HG03066 (cell line): ENCODE data around the gene VAT1L.

Source experiments
- ATAC-seq: cut with Tn5 transposase; IDR thresholded peaks from one replicate; pipeline ENCODE4 v1.9.1; 2021; ENCODE audit warnings: low read depth; ENCODE audit not compliant: unreplicated experiment

Gene VAT1L

DNA sequence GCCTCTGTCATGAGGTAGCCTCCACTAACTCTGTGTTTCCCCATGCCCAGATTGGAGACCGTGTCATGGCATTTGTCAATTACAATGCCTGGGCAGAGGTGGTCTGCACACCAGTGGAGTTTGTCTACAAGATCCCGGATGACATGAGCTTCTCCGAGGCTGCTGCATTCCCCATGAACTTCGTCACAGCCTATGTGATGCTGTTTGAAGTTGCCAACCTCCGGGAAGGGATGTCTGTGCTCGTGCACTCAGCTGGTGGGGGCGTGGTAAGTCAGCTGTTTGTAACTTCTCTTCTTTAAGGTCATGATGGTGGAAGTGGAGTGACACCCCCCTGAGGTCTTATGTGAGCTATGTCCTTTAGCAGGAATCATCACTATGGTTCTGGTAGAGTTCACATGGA, 36.8 kb downstream of the VAT1L start:
- ATAC-seq: no peak

DNA sequence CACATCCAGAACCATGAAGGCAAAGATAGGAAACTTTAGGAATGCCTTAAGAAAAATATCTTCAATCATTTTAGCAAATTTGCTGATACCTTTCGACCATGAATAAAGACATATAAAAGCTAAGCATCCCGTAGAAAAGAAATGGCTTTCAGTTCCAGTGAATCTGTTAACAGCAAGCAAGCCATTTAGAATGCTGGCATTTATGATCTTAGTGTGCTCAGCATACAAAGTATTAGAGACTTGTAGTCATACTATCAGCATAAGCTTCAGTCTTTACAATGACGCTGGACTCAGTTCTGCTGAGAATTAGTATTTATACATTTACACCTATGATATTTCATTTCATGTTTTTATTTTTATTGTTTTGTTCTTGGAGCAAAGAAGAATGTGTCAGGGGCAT, 38.7 kb downstream of the VAT1L start:
- no peak for ATAC-seq

DNA sequence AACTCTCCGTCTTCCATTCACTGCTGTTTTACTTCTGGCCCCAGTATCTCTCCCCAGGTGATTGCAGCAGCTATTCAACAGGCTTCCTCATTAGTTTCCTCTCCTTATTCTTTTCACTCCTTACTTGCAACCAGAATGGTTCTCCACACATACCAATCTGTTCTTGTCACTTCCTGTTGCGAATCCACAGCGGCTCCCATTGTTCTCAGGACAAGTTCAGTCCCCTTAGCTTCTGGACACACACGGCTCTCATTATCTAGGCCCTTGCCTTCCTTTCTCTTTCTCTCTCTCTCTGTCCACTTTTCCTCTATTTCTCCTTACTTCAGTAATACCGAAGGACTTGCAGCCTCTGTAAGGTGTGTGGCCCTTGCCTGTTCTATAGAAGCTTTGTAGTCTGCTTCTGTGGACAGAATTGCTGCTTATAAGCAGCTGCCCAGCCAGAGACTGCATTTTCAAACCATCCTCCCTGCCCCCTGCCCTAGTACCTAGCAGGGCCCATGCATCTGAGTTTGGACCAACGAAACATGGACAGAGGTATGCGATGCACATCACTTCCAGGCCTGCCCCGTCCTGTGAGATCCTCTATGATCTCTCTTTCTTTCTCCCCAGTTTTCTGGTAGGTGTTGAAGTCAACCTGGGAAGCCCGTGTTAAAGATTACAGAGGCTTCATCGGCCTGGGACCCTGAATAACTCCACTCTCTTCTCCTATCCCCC, 45.7 kb downstream of the VAT1L start:
- no peak for ATAC-seq

DNA sequence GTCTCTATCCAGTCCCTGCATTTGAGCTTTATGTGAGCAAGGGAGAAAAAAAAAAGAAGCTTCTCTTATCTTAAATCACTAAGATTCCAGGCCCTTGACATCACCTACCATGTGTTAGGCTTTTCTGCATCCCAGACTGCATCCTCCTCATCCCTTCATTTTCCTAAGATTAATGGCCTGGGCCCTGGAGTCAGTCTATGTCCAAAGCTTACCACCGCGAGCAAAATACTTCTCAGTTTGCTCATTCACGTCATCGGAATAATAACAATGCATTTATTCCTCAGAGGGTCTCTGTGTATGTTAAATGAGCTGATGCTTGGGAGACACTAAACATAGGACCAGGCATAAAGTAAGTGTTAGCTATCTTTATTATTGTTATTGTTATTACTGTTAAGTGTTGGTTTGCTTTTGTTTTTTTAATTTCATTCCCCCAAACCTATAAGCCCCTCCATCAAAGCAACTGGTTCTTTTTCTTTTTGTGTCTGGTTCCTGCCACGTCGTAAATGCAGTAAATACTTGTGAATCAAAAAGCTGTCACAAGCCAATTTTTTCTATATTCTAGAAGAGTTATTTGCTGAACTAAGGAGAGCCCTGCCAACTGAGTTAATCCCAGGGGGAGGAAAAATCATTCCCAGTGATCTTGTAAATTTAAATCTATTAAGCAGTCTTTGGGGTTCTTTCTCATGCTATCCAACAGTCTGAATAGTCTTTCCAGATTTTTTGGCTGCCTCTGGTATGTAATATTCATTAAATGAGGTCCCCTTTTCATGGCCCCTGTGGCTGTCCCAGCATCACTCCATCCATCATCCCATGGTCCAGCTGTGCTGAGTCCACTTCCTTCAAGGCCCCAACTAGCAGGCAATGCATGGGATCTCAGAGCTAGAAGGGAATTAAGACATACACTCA, 46.5 kb downstream of the VAT1L start:
- ATAC-seq: no peak

DNA sequence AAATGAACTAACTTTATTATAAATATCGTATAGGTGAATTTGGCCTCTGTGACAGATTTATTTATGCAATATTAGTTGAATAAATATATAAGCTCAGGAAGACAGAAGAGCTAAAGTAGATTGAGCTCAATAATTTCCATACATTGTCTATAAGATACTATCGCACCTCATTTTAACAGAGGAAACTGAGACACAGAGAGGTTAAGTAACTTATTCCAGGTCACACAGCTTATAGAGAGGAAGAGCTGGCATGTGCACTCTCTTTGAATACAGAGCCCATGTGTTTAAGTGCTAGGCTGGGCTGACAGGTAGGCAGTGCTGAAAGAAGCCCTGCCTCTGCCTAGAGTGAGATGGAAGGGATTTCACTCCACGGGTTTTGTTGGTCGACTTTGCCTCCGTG, 48.4 kb downstream of the VAT1L start:
- ATAC-seq: no peak

- ATAC-seq: no peak
Observed at GRCh38 chr16:77838597-77839255, 50.4 kb downstream of the VAT1L start.

- no peak for ATAC-seq
Observed at GRCh38 chr16:77840093-77840492, 51.7 kb downstream of the VAT1L start.

DNA sequence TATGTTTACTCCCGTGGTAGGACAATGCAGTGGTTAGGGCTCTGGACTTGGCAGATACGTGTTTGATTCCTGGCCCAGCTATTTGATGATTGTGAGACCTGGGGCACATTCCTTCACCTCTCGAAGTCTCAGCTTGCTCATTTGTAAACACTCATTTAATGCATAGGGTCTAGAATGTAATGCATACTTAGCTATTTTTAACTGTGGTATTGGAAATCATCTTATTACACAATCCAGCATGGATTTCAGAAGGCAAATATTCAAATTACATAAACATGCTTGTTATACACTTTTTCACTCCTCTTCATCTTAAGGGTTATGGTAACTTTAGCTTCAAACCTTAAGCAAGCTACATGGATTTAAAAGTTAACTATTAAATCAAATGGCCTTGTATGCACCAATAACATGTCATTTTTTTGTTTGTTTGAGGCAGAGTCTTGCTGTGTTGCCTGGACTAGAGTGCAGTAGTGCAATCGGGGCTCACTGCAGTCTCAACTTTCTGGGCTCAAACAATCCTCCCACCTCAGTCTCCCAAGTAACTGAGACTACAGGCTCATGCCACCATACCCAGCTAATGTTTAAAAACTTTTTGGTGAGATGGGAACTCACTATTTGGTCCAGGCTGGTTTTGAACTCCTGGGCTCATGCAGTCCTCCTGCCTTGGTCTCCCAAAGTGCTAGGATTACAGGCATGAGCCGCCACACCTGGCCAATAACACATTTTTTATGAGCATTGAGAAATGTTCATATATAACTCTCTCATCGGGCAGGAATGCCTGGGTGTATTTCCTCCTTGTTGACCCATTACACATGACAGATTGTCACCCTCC, 52.5 kb downstream of the VAT1L start:
- no peak for ATAC-seq

DNA sequence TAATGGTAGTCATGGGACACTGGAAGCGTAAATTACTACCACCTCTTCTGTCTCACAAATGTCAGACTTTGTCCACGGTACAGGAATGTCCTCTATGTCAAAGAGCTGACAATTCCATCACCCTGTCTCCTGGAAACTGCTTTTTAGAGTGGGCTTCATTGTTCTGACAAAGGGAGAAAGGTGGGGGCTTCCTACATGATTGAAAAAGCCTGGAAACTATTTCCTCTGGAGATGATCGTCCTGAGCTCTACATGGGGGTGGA, 53.1 kb downstream of the VAT1L start:
- ATAC-seq: no peak

GRCh38 chr16:77842468-77842867, 54.1 kb downstream of the VAT1L start:
- ATAC-seq: no peak

DNA sequence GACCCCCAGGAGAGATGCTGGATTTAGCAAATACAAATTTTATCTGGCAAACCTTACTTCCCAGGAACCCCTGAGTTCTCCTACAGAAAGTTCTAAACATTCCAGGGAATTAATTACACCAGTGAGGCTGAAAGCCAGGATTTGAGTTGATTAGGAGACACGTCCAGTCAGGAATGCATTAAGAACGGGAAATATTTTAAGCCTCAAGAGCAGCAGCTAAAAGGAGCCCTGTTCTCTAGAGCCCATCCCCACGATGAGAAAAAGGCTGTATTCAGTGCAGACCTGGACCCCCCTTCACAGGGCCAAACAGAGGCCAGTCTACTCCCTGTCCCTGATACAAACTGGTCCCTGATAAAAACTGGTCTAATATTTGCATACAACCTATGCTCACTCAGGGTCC, 55.0 kb downstream of the VAT1L start:
- no peak for ATAC-seq

- ATAC-seq: no peak
Observed at GRCh38 chr16:77844801-77845200, 56.4 kb downstream of the VAT1L start.

DNA sequence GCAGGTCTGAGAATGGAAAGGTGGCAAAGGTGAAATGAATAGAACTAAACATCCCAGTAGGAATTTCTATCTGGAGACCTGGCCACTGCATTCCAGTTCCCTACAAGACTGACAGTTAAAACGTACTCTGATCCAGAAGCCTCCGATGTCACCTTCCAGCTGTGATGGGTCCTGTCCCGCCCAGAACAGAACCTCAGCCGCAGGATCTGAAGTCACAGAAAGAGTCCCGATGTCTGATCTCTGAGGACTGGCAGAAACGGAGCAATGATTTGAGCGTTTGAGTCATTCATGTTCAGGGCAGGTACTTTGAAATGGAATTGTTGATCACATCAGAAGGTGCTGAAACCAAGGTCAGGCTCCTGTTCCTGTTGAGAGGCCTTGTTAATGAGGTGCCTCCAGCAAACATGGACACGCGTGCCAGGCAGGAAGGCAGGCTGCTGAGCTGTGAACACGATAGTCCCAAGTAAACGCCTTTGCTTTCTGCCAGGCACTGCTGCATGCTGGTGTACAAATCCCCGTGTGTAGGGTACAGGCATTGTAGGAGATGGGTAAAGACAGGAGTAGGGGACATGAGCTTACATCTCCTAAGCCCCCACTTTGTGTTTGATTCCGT, 61.4 kb downstream of the VAT1L start:
- no peak for ATAC-seq

DNA sequence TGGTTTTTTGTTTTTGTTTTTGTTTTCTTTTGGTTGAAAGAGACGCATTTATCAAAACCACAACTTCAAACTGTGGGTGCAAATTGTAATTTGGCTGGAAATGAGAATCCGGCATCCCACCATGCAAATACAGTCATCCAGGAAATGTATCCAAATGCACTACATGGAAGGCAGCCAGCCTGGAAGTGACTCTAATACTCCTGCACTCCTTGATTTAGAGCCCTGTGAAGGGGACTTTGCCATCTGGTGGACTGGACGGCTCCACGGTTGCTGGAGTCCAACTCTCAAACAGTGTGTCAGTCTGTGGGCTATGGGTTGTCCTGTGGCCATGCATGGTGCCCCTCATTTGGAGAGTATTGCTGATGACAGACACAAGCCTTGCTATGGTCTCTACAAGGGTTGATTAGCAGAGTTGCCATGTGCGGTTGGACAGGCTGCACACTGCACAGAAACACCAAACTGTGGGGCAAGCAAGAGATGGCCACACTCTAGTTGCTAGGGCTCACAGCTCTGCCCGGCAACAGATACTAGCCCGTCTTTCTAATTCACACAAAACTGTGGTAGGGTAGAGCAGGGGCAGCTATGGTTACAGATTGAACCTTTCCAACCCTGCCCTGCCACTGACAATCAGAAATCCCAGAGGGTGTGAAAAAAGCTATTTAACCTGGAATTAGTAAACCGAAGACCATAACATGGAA, 62.4 kb downstream of the VAT1L start:
- no peak for ATAC-seq

GRCh38 chr16:77853161-77853560, 64.8 kb downstream of the VAT1L start:
- ATAC-seq: no peak

DNA sequence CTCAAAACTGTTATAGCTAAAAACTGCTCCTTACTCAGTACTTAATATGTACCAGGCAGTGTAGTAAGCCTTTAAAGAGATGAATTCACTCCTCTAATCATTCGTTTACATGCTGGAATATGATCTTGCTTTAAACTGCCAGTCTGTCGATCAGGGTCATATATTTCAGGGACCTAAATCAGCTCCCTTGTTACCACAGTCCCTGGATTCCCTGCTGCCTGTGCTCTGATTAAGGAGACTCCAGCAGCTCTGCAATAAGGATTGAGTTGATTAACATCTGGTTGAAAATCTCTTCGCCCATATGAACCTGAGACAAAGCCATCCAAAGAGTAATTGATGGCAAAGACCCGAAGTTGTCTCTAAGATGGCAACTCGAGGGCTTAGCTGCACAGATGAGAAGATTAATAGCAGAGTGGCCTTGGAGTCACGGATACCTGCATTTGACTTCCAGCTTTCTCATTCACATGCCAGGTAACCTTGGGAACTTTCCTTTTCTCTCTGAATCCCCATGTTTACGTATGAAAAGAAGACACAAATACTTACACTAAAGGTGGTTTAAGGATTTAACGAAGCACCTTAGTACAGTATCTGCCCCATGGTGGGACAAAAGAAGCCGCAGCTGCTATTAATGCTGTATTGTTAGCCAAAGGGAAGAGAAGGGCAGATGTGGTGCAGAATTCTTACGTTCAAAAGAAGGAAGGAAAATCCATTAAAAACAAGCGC, 68.2 kb downstream of the VAT1L start:
- ATAC-seq: no peak

DNA sequence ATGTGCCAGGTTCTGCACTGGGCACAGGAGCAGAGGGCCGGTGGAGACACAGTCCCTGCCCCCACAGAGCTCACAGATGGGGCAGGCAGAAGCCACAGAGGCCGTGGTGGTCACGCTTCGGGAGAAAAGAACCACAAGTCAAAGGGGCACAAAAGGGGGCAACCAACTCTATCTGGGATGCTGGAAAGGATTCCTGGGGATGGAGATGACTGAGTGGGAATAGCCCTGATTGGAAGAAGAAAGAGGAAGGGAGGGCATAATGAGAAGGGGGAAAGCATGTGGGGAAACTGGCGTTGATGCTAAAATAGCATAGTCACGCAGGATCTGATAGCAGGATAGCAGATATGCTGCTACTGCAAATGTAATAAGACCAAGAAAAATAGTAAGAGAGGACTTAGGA, 69.7 kb downstream of the VAT1L start:
- ATAC-seq: no peak

GRCh38 chr16:77859493-77860232, 71.3 kb downstream of the VAT1L start:
- ATAC-seq: no peak

- no peak for ATAC-seq
Observed at GRCh38 chr16:77860953-77861352, 72.6 kb downstream of the VAT1L start.
